GM10847 (cell line): Measurements from ENCODE around the gene PYDC2.

Source experiments
- POLR2A ChIP-seq: IDR thresholded peaks from 2 replicates; pipeline ENCODE4 v1.6.1; 2011; ENCODE audit not compliant: insufficient read length; ENCODE audit errors: extremely low read depth

The PYDC2 gene

GRCh38 chr3:191509078-191509477, 48.1 kb downstream of the PYDC2 start:
- no peak for TF ChIP-seq POLR2A
